HT-29 (cell line): ENCODE measurements around the gene GPA33. TPM values are rescaled to one million over a fixed set of nuclear protein-coding genes. Genes with fewer than 3 reads are reported as not detected.

Experiments
- DNase-seq: peaks from one replicate; pipeline ENCODE4 v3.0.0-alpha.2; 2015; ENCODE audit warnings: low spot score
- total RNA-seq: library from RNA; depleted of rRNA; stranded (reverse); fragments of >200 nt; shearing (Covaris generic); gene quantifications from 2 replicates; pipeline ENCODE4 v1.2.3, GENCODE V29; 2014; rRNA removed

Gene GPA33, protein sequence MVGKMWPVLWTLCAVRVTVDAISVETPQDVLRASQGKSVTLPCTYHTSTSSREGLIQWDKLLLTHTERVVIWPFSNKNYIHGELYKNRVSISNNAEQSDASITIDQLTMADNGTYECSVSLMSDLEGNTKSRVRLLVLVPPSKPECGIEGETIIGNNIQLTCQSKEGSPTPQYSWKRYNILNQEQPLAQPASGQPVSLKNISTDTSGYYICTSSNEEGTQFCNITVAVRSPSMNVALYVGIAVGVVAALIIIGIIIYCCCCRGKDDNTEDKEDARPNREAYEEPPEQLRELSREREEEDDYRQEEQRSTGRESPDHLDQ
- 2.9 and 3.1 TPM in 2 replicates for total RNA-seq

GRCh38 chr1:167090314-167090942 is at the start of gene GPA33:
TSS of gene GPA33 (minus strand) at chr1:167090377. CDS start at chr1:167090287, 90 bp downstream.
- peak; percentile 37 for DNase-seq

- DNase-seq = no peak
Measured at GRCh38 chr1:167138703-167139102, 48.5 kb upstream of the GPA33 start.

DNA sequence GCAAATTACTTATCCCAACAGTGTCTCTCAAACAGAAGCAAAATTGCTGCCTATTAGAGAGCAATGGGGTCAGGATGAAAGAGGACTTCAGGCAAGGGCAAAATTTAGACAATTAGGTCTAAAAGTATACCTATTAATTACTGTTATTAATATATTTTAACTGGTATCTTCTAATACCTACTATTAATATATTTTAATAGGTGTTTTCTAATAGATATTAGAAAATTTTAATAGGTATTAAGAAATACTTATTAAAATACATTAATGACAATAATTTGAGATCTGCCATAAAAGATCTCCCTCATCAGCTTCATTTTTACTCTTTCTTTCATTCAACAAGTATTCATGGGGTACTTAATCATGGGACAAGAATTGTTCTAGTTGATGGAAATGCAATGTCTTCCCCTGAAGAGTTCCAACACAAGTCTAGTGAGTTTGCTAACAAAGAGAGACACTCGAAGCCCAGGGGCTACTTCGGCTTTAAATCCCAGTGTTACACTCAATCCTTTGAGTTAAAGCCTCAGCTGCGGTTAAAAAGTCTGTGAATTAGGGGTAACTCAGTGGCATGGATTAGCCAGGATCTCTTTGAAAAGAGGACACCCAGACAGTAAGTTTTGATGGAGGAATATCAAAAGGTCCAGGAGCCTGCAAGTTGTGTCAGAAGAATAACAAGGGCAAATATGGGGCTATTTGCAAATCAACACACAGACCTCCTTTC is 47.8 kb upstream of the GPA33 start:
- DNase-seq = no peak

DNA sequence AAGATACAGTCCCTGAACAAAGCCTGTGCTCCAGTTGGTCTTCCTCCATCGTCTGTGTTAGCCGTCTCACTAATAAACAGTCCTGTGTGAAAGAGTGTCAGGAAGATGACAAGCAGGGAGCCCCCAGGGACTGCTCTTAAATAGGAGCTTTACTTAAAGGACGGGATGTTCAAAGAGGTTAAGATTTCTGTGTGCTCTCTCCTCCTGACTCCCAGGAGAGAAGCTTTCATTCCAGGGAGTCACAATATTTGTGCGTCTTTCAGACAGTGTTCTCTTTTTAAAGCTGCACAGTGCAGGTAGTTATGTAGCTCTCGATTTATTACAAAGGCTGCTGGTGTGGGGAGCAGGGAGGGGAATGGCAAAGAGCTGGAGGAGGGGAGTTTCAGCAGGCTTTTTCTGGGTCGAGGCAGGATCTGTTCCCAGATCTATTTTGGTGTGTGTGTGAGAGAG is 47.2 kb upstream of the GPA33 start:
- DNase-seq = no peak

- DNase-seq = no peak
Measured at GRCh38 chr1:167136806-167137205, 46.6 kb upstream of the GPA33 start.

- no peak for DNase-seq
Measured at GRCh38 chr1:167136191-167136614, 46.0 kb upstream of the GPA33 start.

GRCh38 chr1:167135281-167135840 is 45.2 kb upstream of the GPA33 start:
- no peak for DNase-seq

DNA sequence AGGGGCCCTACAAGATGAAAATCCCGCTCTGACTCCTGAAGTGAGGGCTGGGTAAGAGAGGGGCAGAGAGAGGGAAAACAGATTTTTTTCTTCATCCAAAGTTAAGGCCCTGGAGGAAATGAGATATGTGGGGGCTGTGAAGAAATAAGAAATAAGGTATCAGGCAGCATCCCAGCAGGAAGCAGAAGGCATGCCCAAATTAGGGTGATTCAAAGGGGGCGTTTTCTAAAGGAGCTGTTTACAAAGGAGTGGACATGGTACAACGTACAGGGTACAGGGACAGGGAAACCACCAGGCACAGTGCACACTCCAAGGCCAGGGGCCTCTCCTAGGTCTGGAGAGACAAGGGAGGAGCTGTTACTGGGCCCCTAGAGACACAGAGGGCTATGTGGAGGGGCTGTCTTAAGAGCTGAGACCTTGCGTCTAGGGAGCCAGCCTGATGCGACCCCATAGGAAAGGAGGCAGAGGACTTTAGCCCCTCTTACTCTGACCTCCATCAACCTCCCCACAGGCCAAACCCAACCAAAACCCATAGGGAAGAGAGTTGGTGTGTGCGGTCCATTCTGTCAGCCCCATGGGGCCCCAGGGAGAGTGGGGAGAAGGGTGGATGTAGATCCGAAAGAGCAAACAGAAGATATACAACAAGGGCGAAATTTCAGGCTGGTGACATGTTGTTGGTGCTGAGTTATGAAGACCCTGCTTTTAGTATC is 42.3 kb upstream of the GPA33 start:
- DNase-seq = no peak

DNA sequence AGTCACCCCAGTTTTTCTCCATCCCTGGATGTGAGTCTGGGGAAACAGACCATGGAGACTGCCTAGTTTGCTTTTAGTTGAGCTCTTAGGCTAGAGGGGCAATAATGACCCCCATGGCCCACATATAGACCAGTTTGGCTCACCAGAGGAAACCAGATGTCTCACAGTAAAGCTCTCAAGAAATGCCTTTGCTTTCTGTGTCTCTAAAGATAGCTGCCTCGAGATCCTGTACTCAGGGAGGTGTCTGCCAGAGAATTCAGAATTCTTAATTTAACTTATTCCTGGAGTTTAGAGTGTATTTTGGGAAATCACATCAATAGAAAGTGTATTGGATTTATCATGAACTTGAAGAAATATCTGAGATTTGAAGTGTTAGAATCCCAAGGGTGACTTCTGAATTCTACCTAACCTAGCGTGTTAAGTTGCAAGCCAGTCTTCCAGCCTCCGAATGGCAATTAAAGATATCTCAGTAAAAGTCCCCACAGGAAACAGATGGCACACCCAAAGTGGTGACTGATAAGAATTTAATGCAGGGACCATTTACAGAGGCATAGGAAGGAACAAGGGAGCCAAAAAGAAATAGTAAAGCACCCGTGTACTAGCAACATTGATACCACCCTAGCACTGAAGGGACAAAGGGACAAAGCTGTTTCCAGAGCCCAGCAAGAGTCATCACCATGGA is 40.8 kb upstream of the GPA33 start:
- DNase-seq = no peak

GRCh38 chr1:167128261-167129227 is 38.4 kb upstream of the GPA33 start:
- DNase-seq = peak; percentile 42

- DNase-seq = no peak
Measured at GRCh38 chr1:167127661-167128060, 37.5 kb upstream of the GPA33 start.

GRCh38 chr1:167127236-167127635 is 37.1 kb upstream of the GPA33 start:
- no peak for DNase-seq

DNA sequence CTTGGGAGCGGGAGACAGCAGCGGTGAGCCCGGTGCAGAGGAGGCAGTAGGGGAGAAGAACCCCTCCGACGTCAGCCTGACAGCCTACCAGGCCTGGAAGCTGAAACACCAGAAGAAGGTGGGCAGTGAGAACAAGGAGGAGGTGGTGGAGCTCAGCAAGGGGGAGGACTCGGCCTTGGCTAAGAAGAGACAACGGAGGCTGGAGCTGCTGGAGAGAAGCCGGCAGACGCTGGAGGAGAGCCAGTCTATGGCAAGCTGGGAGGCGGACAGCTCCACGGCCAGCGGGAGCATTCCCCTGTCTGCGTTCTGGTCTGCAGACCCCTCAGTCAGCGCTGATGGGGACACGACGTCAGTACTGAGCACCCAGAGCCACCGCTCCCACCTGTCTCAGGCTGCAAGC is 36.6 kb upstream of the GPA33 start:
- no peak for DNase-seq

- no peak for DNase-seq
Measured at GRCh38 chr1:167126317-167126716, 36.1 kb upstream of the GPA33 start.

GRCh38 chr1:167122568-167122967 is 32.4 kb upstream of the GPA33 start:
- no peak for DNase-seq

- no peak for DNase-seq
Measured at GRCh38 chr1:167122121-167122480, 31.9 kb upstream of the GPA33 start.

DNA sequence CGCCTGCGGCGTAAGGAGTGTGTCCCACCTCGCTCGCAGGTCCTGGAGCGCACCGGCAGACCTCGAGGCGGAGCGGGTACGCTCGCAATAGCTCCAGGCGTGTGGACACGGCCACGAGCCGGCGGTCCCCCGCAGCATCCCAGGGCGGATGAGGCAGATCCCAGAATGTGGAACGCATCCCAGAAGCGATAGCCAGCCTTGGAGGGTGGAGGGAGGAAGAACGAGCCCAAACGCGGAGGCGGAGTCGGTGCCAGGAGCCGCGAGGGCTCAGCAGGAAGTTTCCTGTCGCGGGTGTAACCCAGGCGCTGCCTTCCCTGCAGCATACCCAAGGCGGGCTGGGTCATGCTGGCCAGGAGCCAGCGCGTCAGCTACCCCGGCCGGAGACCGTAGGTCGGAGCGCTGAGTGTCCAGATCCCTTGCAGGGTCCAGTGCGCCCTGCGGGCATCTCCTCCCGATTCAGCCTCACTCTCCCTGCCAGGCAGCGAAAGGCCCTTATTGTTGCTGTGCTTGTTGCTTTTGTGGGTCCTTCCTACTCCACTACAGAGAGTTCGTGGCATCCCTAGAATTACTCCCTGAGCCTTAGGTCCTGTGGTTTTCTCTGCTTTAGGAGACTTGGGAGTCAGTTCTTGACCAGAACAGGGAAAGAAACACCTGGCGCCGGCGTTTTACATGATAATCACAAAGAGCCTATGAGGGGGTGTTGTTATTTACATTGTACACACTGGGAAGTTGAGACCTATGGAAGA is 31.4 kb upstream of the GPA33 start:
- peak; percentile 84 for DNase-seq

DNA sequence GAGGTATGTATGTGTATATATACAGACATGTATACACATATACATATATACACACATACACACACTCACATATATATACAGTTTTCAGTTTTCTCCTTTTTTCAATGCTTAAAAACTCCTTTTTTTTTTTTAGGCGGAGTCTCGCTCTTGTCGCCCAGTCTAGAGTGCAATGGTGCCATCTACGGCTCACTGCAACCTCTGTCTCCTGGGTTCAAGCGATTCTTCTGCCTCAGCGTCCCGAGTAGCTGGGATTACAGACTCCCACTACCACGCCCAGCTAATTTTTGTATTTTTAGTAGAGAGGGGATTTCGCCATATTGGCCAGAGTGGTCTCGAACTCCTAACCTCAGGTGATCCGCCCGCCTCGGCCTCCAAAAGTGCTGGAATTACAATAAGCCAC is 30.7 kb upstream of the GPA33 start:
- no peak for DNase-seq

DNA sequence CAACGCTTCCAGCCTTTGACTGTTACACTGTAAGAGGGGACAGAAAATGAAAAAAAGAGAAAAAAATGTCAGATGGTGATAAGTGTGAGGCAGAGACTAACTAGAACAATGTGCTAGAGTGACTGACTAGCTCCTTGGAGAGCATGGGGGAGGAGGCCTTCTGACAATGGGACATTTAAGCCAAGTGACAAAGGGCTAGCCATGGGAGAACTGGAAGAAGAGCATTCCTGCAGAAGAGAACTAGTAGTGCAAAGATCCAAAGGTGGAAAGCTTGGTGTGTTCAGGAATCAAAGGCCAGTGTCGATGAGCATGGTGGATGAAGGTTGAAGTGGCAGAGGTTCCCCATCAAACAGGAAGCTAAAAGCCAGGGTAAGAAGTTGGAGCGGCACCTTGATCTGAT is 29.5 kb upstream of the GPA33 start:
- no peak for DNase-seq
